HS-27A (cell line): ENCODE results near the gene DPEP1.

Experiments used
- DNase-seq: peaks from one replicate; pipeline ENCODE4 v3.0.0-alpha.2; 2012; ENCODE audit warnings: low read depth, missing footprints

DPEP1 gene

DNA sequence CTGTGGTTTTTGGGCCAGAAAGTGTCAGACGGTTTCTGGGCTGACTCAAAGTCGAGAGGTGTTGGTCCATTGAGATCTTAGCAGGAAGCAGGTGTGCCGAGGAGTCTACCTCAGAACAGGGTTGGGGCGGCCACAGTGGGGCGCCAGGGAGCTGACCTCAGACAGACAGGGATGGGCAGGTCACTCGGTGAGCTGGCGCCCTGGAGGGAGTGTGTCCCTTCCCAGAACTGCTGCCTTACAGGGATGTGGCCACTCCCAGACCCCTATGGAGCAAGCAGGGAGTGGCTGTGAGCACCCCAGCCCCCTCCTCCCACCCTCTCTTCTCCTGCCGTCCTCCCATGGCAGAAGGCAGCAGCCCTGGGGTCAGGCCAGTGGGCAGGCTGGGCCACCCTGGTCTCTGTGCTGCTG is 14.0 kb upstream of the DPEP1 start:
- DNase-seq = no peak

DNA sequence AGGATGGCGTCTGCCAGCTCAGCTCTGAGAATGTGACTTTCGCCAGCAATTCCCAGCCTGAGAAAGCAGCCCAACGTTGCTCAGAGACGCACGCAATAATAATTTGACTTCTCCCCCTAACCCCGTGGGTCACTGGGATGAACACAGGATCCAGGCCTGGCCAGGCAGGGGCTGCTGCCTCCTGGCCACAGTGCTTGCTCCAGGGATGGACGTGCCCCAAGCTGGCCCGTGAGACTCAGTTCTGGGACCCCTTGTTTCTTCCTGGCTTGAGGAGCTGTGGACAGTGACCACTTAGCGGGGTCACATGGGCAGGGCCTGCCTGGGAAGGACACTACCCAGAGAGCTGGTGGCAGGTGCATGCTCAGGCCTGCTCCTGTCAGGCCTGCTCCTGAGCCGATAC is 13.5 kb upstream of the DPEP1 start:
- DNase-seq = no peak

GRCh38 chr16:89600427-89600826 is 13.0 kb upstream of the DPEP1 start:
- DNase-seq = no peak

GRCh38 chr16:89600956-89601355 is 12.5 kb upstream of the DPEP1 start:
- no peak for DNase-seq

DNA sequence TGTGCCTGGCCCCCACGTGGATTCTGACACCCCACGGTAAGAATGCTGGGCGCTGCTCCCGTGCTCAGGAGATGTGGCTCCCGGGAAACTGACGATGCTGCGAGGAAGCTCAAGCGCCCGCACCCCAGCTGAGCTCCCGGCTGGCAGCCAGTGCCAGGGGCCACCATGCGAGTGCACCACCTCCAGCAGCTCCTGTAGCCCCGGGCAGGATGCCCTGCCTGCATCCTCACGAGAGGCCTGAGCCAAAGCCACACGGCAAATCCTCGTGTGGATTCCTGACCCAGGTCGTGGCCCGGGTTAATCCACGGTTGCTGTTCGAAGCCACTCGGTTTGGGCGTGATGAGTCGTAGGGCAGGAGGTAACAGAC is 11.6 kb upstream of the DPEP1 start:
- DNase-seq = no peak

DNA sequence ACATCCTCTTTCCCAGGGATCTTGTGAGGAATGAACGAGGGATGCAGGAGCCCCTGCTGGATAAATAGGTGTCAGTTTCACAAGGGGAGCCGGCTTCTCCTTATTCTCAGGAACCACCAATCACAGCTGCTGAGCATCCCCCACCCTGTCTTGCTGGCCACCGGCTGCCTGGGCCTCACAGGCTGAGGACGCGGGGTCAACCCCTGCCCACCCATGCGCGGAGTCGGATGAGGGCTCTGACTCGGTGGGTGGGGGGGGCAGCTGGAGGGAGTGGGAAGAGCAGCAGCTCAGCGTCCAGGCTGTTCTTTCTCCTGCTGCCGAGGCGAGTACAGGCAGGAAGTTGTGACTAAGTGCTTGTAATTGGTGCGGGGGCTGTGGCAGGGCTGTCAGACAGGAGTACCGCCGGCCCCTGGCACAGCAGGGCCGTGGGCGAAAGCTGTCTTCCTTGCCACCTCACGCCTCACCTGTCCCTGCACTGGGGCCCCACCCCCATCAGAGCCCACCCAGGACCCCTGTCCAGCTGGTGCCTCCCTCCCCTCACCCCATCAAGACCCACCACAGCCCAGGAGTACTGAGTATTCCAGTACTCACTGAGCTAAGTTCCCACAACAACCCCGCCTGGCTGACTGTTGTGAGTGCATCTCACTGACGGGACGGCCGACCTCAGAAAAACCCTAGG is 11.0 kb upstream of the DPEP1 start:
- peak; percentile 46 for DNase-seq

GRCh38 chr16:89602952-89603590 is 10.4 kb upstream of the DPEP1 start:
- no peak for DNase-seq

GRCh38 chr16:89604764-89605163 is 8.7 kb upstream of the DPEP1 start:
- DNase-seq = no peak

DNA sequence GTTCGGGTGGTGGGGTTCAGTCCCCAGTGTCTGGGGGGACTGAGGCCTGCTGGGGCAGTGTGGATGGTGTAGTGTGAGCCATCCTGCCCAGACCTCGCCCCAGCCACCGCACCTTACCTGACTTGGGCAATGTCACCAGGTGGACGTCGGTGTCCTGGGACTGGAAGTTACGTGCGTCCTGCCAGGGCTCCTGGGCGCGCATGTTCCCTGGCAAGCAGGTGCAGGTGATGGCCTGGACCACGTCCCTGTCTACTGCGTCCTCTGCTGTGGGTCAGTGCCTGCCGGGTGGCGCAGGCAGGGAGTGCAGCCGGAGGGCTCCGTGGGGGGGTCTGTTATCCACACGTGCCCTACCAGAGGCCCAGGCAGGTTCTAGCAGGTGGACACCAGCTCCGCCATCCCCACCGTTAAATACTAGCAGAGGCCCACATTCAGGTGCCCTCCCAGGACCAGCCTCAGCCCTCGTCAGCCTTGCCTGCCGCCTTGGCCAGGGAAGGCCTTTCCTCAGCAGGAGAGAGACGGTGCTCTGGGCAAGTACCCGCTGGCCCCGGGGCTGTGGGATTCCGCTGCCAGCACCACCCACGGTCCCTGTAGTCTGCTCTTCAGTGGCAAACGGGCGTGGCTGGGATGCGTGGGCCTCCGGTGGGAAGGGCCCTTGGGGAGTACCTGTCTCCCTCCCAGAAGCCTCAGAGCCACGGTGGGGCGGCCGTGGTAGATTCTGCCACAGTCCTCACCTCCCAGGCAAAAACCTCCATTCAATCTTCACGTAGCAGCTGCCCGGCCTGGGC is 8.1 kb upstream of the DPEP1 start:
- DNase-seq = no peak

DNA sequence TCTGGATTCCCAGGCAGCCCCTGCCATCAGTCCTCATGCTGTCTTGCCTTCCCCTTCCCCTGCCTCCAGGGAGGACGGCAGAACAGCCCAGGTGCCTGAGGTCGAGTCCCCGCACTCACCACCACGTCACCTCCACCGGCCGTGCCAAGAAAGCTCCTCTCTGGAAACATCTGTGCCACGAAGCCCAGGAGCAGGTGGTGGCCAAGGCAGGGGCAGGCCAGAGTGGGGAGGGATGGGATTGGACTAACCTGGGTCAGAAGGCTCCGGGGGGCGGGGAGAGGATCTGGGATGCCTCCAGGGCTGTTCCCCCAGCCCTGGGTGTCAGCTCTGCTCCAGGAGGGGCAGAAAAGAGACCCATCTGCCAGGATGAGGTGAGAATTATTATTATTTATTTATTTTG is 7.4 kb upstream of the DPEP1 start:
- no peak for DNase-seq

DNA sequence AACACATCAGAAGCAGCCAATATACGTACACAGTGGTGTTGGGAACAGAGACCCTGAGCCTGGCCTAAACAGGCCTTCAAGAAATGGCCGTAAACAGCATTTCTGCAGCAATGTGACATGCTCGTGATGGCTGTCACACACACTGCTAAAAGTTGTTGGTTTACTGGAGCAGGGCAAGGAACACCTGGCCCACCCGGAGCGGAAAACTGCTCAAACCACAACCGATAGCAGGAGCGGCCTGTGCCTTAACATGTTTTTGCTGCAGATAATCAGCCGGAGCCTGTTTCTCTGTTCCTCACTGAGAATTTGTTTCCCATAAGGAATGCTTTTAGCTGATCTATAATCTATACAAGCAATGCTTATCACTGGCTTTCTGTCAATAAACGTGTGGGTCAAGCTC is 6.0 kb upstream of the DPEP1 start:
- DNase-seq = no peak

DNA sequence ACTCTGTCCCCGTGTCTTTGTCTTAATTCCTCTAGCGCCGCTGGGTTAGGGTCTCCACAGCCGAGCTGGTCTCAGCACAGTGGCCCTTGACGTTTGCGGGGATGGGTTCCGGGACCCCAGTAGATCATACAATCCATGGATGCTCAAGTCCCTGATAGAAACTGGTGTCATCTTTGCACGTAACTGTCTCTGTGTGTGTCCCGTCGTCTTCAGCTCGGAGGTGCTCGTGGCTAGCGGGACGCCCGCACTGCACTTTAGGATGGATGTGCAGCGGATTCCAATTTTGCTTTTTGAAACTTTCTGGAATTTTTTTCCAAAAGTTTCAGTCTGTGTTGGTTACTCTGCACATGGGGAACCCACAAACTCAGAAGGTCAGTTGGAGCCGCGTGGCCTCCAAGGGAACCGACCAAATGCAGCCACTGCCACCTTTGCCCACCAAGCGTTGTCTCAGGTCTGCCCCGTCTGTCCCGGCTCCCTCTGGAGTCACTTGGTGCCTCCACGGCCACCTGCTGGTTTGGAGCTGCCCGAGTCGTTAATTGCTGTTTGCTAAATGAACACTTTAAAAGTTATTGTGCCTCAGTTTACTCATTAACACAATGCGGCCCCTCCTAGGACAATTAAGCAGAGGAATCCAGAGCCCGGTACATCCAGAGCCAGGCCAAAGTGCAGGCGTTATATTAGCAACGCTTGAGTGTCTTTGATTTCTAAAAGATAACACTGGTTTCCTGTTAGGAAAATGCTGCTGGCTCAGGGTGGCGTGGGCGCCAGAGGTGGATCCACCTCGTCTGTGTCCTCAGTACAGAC is 5.3 kb upstream of the DPEP1 start:
- no peak for DNase-seq

GRCh38 chr16:89610108-89610453 is 3.4 kb upstream of the DPEP1 start:
- DNase-seq = no peak

GRCh38 chr16:89612415-89613166 is 851 bp upstream of the DPEP1 start:
- no peak for DNase-seq

DNA sequence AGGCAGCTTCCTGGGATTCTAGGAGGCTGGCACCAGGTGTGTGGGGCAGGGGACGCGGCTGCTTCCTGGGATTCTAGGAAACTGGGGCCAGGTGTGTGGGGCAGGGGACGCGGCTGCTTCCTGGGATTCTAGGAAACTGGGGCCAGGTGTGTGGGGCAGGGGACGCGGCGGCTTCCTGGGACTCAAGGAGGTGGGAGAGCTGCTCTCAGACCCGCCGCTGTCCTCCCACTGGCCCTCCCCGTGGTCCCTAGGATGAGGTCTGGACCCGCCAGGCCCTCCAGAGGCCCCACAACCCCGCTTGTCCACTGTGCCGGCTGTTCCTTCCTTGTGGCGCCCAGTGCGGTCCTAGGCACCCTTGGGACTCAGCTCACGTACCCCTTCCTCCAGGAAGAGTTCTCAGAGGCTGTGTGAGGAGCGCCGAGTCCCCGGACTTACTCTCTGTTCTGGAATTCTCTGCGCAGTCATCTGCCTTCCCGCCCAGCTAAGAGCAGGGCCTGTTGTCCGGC is 565 bp downstream of the DPEP1 start:
- no peak for DNase-seq

- no peak for DNase-seq
These were observed 1.7 kb downstream of the DPEP1 start for GRCh38 chr16:89615176-89615575.

DNA sequence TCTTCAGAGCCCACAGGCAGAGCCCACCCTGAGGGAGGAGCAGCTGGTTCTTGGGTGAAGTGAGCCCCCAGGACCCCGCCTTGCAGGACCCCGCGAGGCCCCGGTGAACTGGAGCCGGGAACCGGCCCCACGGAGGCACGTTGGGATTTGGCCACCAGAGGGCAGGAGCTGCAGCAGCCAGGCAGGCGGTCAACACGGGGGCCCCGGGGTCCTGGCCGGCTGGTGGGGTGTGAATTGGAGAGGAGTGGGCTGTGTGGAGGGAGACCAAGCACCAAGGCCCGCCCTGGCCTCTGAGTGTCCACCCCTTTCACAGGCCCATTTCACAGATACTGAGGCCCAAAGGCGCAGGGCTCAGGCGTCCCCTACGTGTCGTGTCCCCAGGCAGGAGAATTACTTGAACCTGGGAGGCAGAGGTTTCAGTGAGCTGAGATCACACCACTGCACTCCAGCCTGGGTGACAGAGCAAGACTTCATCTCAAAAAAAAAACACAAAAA is 2.2 kb downstream of the DPEP1 start:
- DNase-seq = no peak

DNA sequence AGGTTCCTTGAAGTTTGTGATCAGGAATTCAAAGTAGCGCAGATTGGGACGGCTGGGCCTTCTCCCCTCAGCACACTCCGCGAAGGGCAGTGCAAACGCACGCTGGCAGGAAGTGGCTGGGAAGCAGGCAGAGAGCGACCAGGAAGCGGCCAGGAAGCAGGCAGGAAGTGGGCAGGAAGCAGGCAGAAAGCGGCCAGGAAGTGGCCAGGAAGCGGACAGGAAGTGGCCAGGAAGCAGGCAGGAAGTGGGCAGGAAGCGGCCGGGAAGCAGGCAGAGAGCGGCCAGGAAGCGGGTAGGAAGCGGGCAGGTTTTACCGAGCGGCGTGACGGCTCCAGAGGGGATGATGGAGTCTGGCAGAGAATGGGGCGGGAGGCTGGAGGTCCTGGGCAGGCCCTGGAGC is 3.2 kb downstream of the DPEP1 start:
- no peak for DNase-seq

GRCh38 chr16:89617036-89617435 is 3.6 kb downstream of the DPEP1 start:
- no peak for DNase-seq

GRCh38 chr16:89618109-89618998 is 4.9 kb downstream of the DPEP1 start:
- no peak for DNase-seq
